SK-N-SH (cell line): ENCODE results near the gene SLC1A2. TPM values are rescaled to one million over a fixed set of nuclear protein-coding genes. Genes with fewer than 3 reads are reported as not detected.

ENCODE experiments used
- CTCF ChIA-PET: fragments of 300-600, 350-600 bp; formaldehyde crosslinking; extraction: SDS; loops from one replicate; lab custom pipeline; 2021; lab: Yijun Ruan, JAX
- POLR2A ChIA-PET: fragments of 350-600 bp; sonication (Branson Sonifier 250); formaldehyde crosslinking; extraction: SDS; loops from one replicate; lab custom pipeline; 2020; ENCODE audit warnings: antibody characterized with exemption, inconsistent platforms; lab: Yijun Ruan, JAX
- DNase-seq: peaks from one replicate; pipeline ENCODE4 v3.0.0; 2012
- H2AFZ ChIP-seq: fragments of 200-600 bp; sonication (generic); 2 replicates; pipeline ENCODE4 v1.8.1; 2016; ENCODE audit warnings: antibody characterized with exemption, mild to moderate bottlenecking, low read depth
- H3F3A ChIP-seq: fragments of 200-600 bp; sonication (generic); replicated peaks from 2 replicates; pipeline ENCODE3; 2016; ENCODE audit warnings: antibody characterized with exemption, mild to moderate bottlenecking; ENCODE audit not compliant: insufficient read depth
- H3K27ac ChIP-seq, 2 experiments: fragments of 200-500 bp in 1 of 2; fragments of 200-600 bp in 1 of 2; sonication (Bioruptor generic) in 1 of 2; sonication (generic), shearing (Covaris generic) in 1 of 2; 2 replicates each; pipeline versions ENCODE4 v1.5.1 to v1.6.1; 2014 to 2016; ENCODE audit warnings: low read depth in 2 of 2, inconsistent platforms in 1 of 2, low read length in 1 of 2, mild to moderate bottlenecking in 1 of 2, mixed read lengths in 1 of 2
- H3K27me3 ChIP-seq: fragments of 200-600 bp; sonication (generic), shearing (Covaris generic); 2 replicates; pipeline ENCODE4 v1.6.1; 2016; ENCODE audit warnings: mixed run types; ENCODE audit not compliant: insufficient read depth
- H3K36me3 ChIP-seq, 2 experiments: fragments of 200-500 bp in 1 of 2; fragments of 200-600 bp in 1 of 2; sonication (Bioruptor generic) in 1 of 2; sonication (generic) in 1 of 2; replicated peaks in 1 of 2; 2 replicates each; pipeline versions ENCODE3 to v1.5.1; 2014 to 2016; ENCODE audit warnings: low read length in 1 of 2, mild to moderate bottlenecking in 1 of 2; ENCODE audit not compliant: insufficient read depth in 2 of 2, control insufficient read depth in 1 of 2
- H3K4me1 ChIP-seq, 2 experiments: fragments of 200-500 bp in 1 of 2; fragments of 200-600 bp in 1 of 2; sonication (Bioruptor generic) in 1 of 2; sonication (generic), shearing (Covaris generic) in 1 of 2; 2 replicates each; pipeline versions ENCODE4 v1.5.1 to v1.6.1; 2014 to 2016; ENCODE audit warnings: low read depth in 1 of 2, low read length in 1 of 2, mixed run types in 1 of 2; ENCODE audit not compliant: insufficient read depth in 2 of 2, control insufficient read depth in 1 of 2
- H3K4me2 ChIP-seq: fragments of 200-600 bp; sonication (generic), shearing (Covaris generic); 2 replicates; pipeline ENCODE4 v1.6.1; 2017; ENCODE audit warnings: mixed run types
- H3K4me3 ChIP-seq, 2 experiments: fragments of 200-500 bp in 1 of 2; fragments of 200-600 bp in 1 of 2; sonication (Bioruptor generic) in 1 of 2; sonication (generic), shearing (Covaris generic) in 1 of 2; 2 replicates each; pipeline versions ENCODE4 v1.5.1 to v1.8.1; 2014 to 2016; ENCODE audit warnings: low read depth in 2 of 2, inconsistent platforms in 1 of 2, low read length in 1 of 2, mild to moderate bottlenecking in 1 of 2, mixed read lengths in 1 of 2, moderate library complexity in 1 of 2
- H3K79me2 ChIP-seq: fragments of 200-600 bp; sonication (generic); 2 replicates; pipeline ENCODE4 v1.8.1; 2017; ENCODE audit warnings: mild to moderate bottlenecking; ENCODE audit not compliant: insufficient read depth
- H3K9ac ChIP-seq: fragments of 200-600 bp; sonication (generic); 2 replicates; pipeline ENCODE4 v1.6.1; 2017; ENCODE audit warnings: mixed run types
- H3K9me2 ChIP-seq: fragments of 200-600 bp; sonication (generic); 2 replicates; pipeline ENCODE4 v1.6.1; 2017; ENCODE audit warnings: mixed run types
- H3K9me3 ChIP-seq: fragments of 200-600 bp; sonication (generic); 2 replicates; pipeline ENCODE4 v1.6.1; 2017; ENCODE audit warnings: mixed run types, mild to moderate bottlenecking, moderate library complexity
- H4K20me1 ChIP-seq: fragments of 200-600 bp; sonication (generic); 2 replicates; pipeline ENCODE4 v1.6.1; 2017; ENCODE audit warnings: mild to moderate bottlenecking, mixed run types; ENCODE audit not compliant: insufficient read depth
- EZH2phosphoT487 ChIP-seq: fragments of 200-600 bp; sonication (generic); IDR thresholded peaks from 2 replicates; pipeline ENCODE4 v1.6.1; 2017; ENCODE audit warnings: low read depth, mixed run types, mild to moderate bottlenecking, antibody characterized with exemption, moderate library complexity, borderline replicate concordance
- FOSL2 ChIP-seq: IDR thresholded peaks from 2 replicates; pipeline ENCODE4 v1.4.0; 2012; ENCODE audit warnings: low read depth, mild to moderate bottlenecking, moderate library complexity, borderline replicate concordance
- GABPA ChIP-seq: IDR thresholded peaks from 2 replicates; pipeline ENCODE4 v1.4.0; 2012; ENCODE audit warnings: low read depth, mild to moderate bottlenecking
- GATA2 ChIP-seq: sonication (generic); formaldehyde crosslinking; IDR thresholded peaks from 2 replicates; pipeline ENCODE4 v1.5.0; 2020; ENCODE audit warnings: mild to moderate bottlenecking, missing genetic modification reagents
- JUND ChIP-seq: IDR thresholded peaks from 2 replicates; pipeline ENCODE4 v1.4.0; 2012
- MXI1 ChIP-seq: IDR thresholded peaks from 2 replicates; pipeline ENCODE4 v1.6.1; 2012; ENCODE audit warnings: mild to moderate bottlenecking, low read depth, low read length, improper control_type of control experiment
- NFIC ChIP-seq: IDR thresholded peaks from 2 replicates; pipeline ENCODE4 v1.4.0; 2012; ENCODE audit warnings: borderline replicate concordance
- POLR2AphosphoS5 ChIP-seq: IDR thresholded peaks from 2 replicates; pipeline ENCODE4 v1.6.1; 2012; ENCODE audit warnings: low read depth, low read length
- RAD21 ChIP-seq: IDR thresholded peaks from 2 replicates; pipeline ENCODE4 v1.6.1; 2012; ENCODE audit warnings: mild to moderate bottlenecking, low read length
- RXRA ChIP-seq: IDR thresholded peaks from 2 replicates; pipeline ENCODE4 v1.4.0; 2012; ENCODE audit warnings: low read depth, mild to moderate bottlenecking, borderline replicate concordance
- SIN3A ChIP-seq: IDR thresholded peaks from 2 replicates; pipeline ENCODE4 v1.6.1; 2012; ENCODE audit warnings: low read depth, mild to moderate bottlenecking, low read length, moderate library complexity, borderline replicate concordance
- TCF12 ChIP-seq: IDR thresholded peaks from 2 replicates; pipeline ENCODE4 v1.4.0; 2012
- ZBTB33 ChIP-seq: IDR thresholded peaks from 2 replicates; pipeline ENCODE4 v1.4.0; 2012; ENCODE audit warnings: low read depth, borderline replicate concordance
- WGBS: methylation state at CpG from one replicate; pipeline ENCODE4 v1.1.6; 2017; ENCODE audit warnings: low lambda C conversion rate; 5-methylcytosine and 5-hydroxymethylcytosine counted together
- polyA plus RNA-seq, 3 experiments: library from polyadenylated mRNA; depleted of rRNA; stranded (reverse); fragments of >200 nt; gene quantifications; 2 replicates each; pipeline ENCODE4 v1.2.3, GENCODE V29; 2012
- TF ChIP-seq, protein P1 (sequence below): fragments of 150-350 bp; IDR thresholded peaks from 2 replicates; pipeline ENCODE4 v1.6.1; 2016; ENCODE audit warnings: mild to moderate bottlenecking, low read depth, low read length
- TF ChIP-seq, protein P2 (sequence below): IDR thresholded peaks from 2 replicates; pipeline ENCODE4 v1.4.0; 2012; ENCODE audit warnings: low read depth

SLC1A2 gene
- polyA plus RNA-seq, 1 of the 3 experiments (the other 2 are of a cell fraction): under 0.01 TPM

- Histone ChIP-seq H3K9ac (no peak overlapping the region), H3K4me2 (no peak overlapping the region), H3K4me3 (no peak overlapping the region), H3K27ac (peak overlapping the region in 1 of 2 experiments; percentile 91; a peak in 2 of 4 replicates), H2AFZ (no peak overlapping the region), H3K27me3 (no peaks in the 10 kb centered on the region), H3K36me3 (peaks cover 10 to 80% of the 10 kb centered on the region in 2 experiments), H4K20me1 (no peaks in the 10 kb centered on the region), H3K9me3 (no peaks in the 10 kb centered on the region), H3K4me1 (peaks cover 0 to 17% of the 10 kb centered on the region in 2 experiments; a peak in 2 of 4 replicates), H3F3A (peaks cover 74% of the 10 kb centered on the region), H3K9me2 (no peaks in the 10 kb centered on the region), H3K79me2 (peaks cover 79% of the 10 kb centered on the region)
- WGBS: 98% methylated on average over 3 of the region's 3 CpGs
- CTCF ChIA-PET: no interaction called here
- DNase-seq: no peak
- POLR2A ChIA-PET: no interaction called here
- TF ChIP-seq, protein P1, sequence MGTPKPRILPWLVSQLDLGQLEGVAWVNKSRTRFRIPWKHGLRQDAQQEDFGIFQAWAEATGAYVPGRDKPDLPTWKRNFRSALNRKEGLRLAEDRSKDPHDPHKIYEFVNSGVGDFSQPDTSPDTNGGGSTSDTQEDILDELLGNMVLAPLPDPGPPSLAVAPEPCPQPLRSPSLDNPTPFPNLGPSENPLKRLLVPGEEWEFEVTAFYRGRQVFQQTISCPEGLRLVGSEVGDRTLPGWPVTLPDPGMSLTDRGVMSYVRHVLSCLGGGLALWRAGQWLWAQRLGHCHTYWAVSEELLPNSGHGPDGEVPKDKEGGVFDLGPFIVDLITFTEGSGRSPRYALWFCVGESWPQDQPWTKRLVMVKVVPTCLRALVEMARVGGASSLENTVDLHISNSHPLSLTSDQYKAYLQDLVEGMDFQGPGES: no peak
- no peak for TF ChIP-seq GABPA
- no peak for TF ChIP-seq JUND
- no peak for TF ChIP-seq GATA2 (CRISPR knock-in tag)
- TF ChIP-seq RXRA: no peak
- TF ChIP-seq NFIC: no peak
- no peak for TF ChIP-seq MXI1
- TF ChIP-seq EZH2phosphoT487: no peak
Measured at GRCh38 chr11:35211952-35212351, 207.4 kb downstream of the SLC1A2 start.

GRCh38 chr11:35210876-35211546 lies 208.3 kb downstream of the SLC1A2 start:
- Histone ChIP-seq H3K9me3 (no peaks in the 10 kb centered on the region), H3K27ac (0 out of 4 replicates have a peak overlapping the region, but pooled peaks of 1 of the 2 experiments have one; percentile 91), H3K27me3 (no peaks in the 10 kb centered on the region), H4K20me1 (no peaks in the 10 kb centered on the region), H3K36me3 (peaks cover 8 to 77% of the 10 kb centered on the region in 2 experiments), H3K4me2 (no peak overlapping the region), H2AFZ (no peak overlapping the region), H3K4me1 (peaks cover 0 to 17% of the 10 kb centered on the region in 2 experiments; a peak in 2 of 4 replicates), H3K9ac (no peak overlapping the region), H3K9me2 (no peaks in the 10 kb centered on the region), H3K79me2 (peaks cover 79% of the 10 kb centered on the region), H3F3A (peaks cover 80% of the 10 kb centered on the region), H3K4me3 (no peak overlapping the region)
- TF ChIP-seq FOSL2: no peak
- TF ChIP-seq GATA2 (CRISPR knock-in tag): no peak
- no peak for TF ChIP-seq SIN3A
- TF ChIP-seq POLR2AphosphoS5: no peak
- TF ChIP-seq, protein P2, sequence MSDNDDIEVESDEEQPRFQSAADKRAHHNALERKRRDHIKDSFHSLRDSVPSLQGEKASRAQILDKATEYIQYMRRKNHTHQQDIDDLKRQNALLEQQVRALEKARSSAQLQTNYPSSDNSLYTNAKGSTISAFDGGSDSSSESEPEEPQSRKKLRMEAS: no peak
- TF ChIP-seq, protein P1: no peak
- TF ChIP-seq JUND: no peak
- no peak for TF ChIP-seq RAD21
- TF ChIP-seq TCF12: no peak
- TF ChIP-seq ZBTB33: no peak
- 81% methylated on average over 3 of the region's 3 CpGs for WGBS
- no peak for DNase-seq
- ChIA-PET POLR2A (no interaction called here), CTCF (no interaction called here)
